GM23338 (cell line): ENCODE results near the gene FNDC3B. TPM values are rescaled to one million over a fixed set of nuclear protein-coding genes. Genes with fewer than 3 reads are reported as not detected.

Source experiments
- ATAC-seq: fragments of 200-7000 bp; cut with Tn5 transposase; 3 replicates; pipeline ENCODE4 v1.9.1; 2020
- DNase-seq: peaks from one replicate; pipeline ENCODE4 v3.0.0-alpha.2; 2015; ENCODE audit warnings: low spot score
- H2AFZ ChIP-seq: fragments of 200-600 bp; sonication (generic); 2 replicates; pipeline ENCODE4 v1.8.0; 2016; ENCODE audit warnings: antibody characterized with exemption, mild to moderate bottlenecking, moderate library complexity
- H3F3A ChIP-seq: fragments of 200-600 bp; sonication (generic); replicated peaks from 2 replicates; pipeline ENCODE4 v1.8.0; 2017; ENCODE audit warnings: antibody characterized with exemption, mixed run types, low read depth
- H3K27ac ChIP-seq: fragments of 200-600 bp; sonication (generic); 2 replicates; pipeline ENCODE4 v1.6.1; 2016; ENCODE audit warnings: low read depth
- H3K27me3 ChIP-seq: fragments of 200-600 bp; sonication (generic); 2 replicates; pipeline ENCODE4 v1.8.0; 2016; ENCODE audit warnings: mild to moderate bottlenecking, mixed run types, moderate library complexity; ENCODE audit not compliant: insufficient read depth
- H3K36me3 ChIP-seq: fragments of 200-600 bp; sonication (generic); 2 replicates; pipeline ENCODE4 v1.8.0; 2016; ENCODE audit warnings: mild to moderate bottlenecking; ENCODE audit not compliant: insufficient read depth
- H3K4me1 ChIP-seq: fragments of 200-600 bp; sonication (generic); 2 replicates; pipeline ENCODE4 v1.8.0; 2016; ENCODE audit warnings: mild to moderate bottlenecking, moderate library complexity; ENCODE audit not compliant: insufficient read depth
- H3K4me2 ChIP-seq: fragments of 200-600 bp; sonication (generic); 2 replicates; pipeline ENCODE4 v1.7.1; 2017; ENCODE audit warnings: mixed run types
- H3K4me3 ChIP-seq: fragments of 200-600 bp; sonication (generic); 2 replicates; pipeline ENCODE4 v1.6.1; 2016; ENCODE audit warnings: mixed run types
- H3K79me2 ChIP-seq: fragments of 200-600 bp; sonication (generic); replicated peaks from 2 replicates; pipeline ENCODE4 v1.8.0; 2017; ENCODE audit warnings: mild to moderate bottlenecking; ENCODE audit not compliant: insufficient read depth
- H3K9me2 ChIP-seq: fragments of 200-600 bp; sonication (generic); 2 replicates; pipeline ENCODE4 v1.8.0; 2017; ENCODE audit not compliant: insufficient read depth
- H4K20me1 ChIP-seq: fragments of 200-600 bp; sonication (generic); replicated peaks from 2 replicates; pipeline ENCODE4 v1.8.0; 2017; ENCODE audit warnings: mild to moderate bottlenecking; ENCODE audit not compliant: insufficient read depth
- H3K27ac Mint-ChIP-seq: 2 replicates; pipeline ENCODE4 v1.8.0; 2020; ENCODE audit warnings: inconsistent platforms, mild to moderate bottlenecking, moderate library complexity, mixed read lengths
- H3K27me3 Mint-ChIP-seq: 3 replicates; pipeline ENCODE4 v1.8.0; 2022; ENCODE audit warnings: low read depth, mild to moderate bottlenecking, moderate library complexity, mixed read lengths, inconsistent platforms; ENCODE audit not compliant: insufficient read depth, poor library complexity
- H3K36me3 Mint-ChIP-seq: 3 replicates; pipeline ENCODE4 v1.8.0; 2021; ENCODE audit warnings: low read depth, mild to moderate bottlenecking, inconsistent platforms, moderate library complexity, mixed read lengths
- H3K4me1 Mint-ChIP-seq: 3 replicates; pipeline ENCODE4 v1.8.0; 2020; ENCODE audit warnings: mild to moderate bottlenecking, inconsistent platforms, mixed read lengths
- H3K4me3 Mint-ChIP-seq: 3 replicates; pipeline ENCODE4 v1.8.0; 2021; ENCODE audit warnings: moderate library complexity, mild to moderate bottlenecking, inconsistent platforms, mixed read lengths
- H3K9me3 Mint-ChIP-seq: 3 replicates; pipeline ENCODE4 v1.8.0; 2020; ENCODE audit warnings: moderate library complexity, mild to moderate bottlenecking, inconsistent platforms, mixed read lengths
- CREB1 ChIP-seq: fragments of 250-450 bp; sonication (Bioruptor Pico); IDR thresholded peaks from 2 replicates; pipeline ENCODE4 v1.5.0; 2020; ENCODE audit warnings: low read depth, mild to moderate bottlenecking, moderate library complexity
- CTCF ChIP-seq, 2 experiments: fragments of 200-600 bp in 1 of 2; sonication (generic) in 1 of 2; conservative IDR thresholded peaks; 2 replicates each; pipeline versions ENCODE4 v1.5.1 to v1.6.1; 2016 to 2017; ENCODE audit warnings: antibody characterized with exemption in 2 of 2, low read depth in 2 of 2, mild to moderate bottlenecking in 2 of 2, moderate library complexity in 1 of 2
- EZH2 ChIP-seq: fragments of 200-600 bp; sonication (generic); IDR thresholded peaks from one replicate; pipeline ENCODE4 v1.8.0; 2017; ENCODE audit warnings: antibody characterized with exemption, mild to moderate bottlenecking, low read depth; ENCODE audit not compliant: unreplicated experiment
- EZH2phosphoT487 ChIP-seq: fragments of 200-600 bp; sonication (generic); IDR thresholded peaks from one replicate; pipeline ENCODE4 v1.8.1; 2018; ENCODE audit warnings: antibody characterized with exemption; ENCODE audit not compliant: unreplicated experiment
- JUNB ChIP-seq: IDR thresholded peaks from one replicate; pipeline ENCODE4 v1.6.1; 2016; ENCODE audit warnings: antibody characterized with exemption; ENCODE audit not compliant: unreplicated experiment
- NANOG ChIP-seq: IDR thresholded peaks from 2 replicates; pipeline ENCODE4 v1.6.1; 2016; ENCODE audit warnings: antibody characterized with exemption, borderline replicate concordance
- POLR2AphosphoS5 ChIP-seq: IDR thresholded peaks from 2 replicates; pipeline ENCODE4 v1.6.1; 2016; ENCODE audit warnings: antibody characterized with exemption, low read depth
- REST ChIP-seq: IDR thresholded peaks from one replicate; pipeline ENCODE4 v1.6.1; 2018; ENCODE audit warnings: antibody characterized with exemption; ENCODE audit not compliant: unreplicated experiment
- STAT1 ChIP-seq: IDR thresholded peaks from one replicate; pipeline ENCODE4 v1.6.1; 2016; ENCODE audit warnings: antibody characterized with exemption; ENCODE audit not compliant: unreplicated experiment
- ZNF114 ChIP-seq: fragments of 250-450 bp; sonication (Bioruptor Pico); IDR thresholded peaks from 2 replicates; pipeline ENCODE4 v1.5.0; 2020; ENCODE audit warnings: mild to moderate bottlenecking, moderate library complexity
- ZNF331 ChIP-seq: fragments of 250-450 bp; sonication (Bioruptor Pico); IDR thresholded peaks from 2 replicates; pipeline ENCODE4 v1.5.0; 2020; ENCODE audit warnings: low read depth, mild to moderate bottlenecking, moderate library complexity
- ZNF462 ChIP-seq: fragments of 250-450 bp; sonication (Bioruptor Pico); IDR thresholded peaks from 2 replicates; pipeline ENCODE4 v1.5.0; 2020; ENCODE audit warnings: mild to moderate bottlenecking, moderate library complexity
- polyA plus RNA-seq: library from polyadenylated mRNA; unstranded; fragments of >200 nt; fragmentation: Nextera tagmentation; extraction: Ambion mirVana; gene quantifications from 2 replicates; pipeline ENCODE4 v1.2.1, GENCODE V29; 2016
- total RNA-seq: library from RNA; depleted of rRNA; stranded (reverse); fragments of >200 nt; shearing (Covaris generic); gene quantifications from 2 replicates; pipeline ENCODE4 v1.2.3, GENCODE V29; 2014
- TF ChIP-seq, protein P1 (sequence below): IDR thresholded peaks from 2 replicates; pipeline ENCODE4 v1.6.1; 2016; ENCODE audit warnings: antibody characterized with exemption

The FNDC3B gene
- total and polyA plus RNA-seq, 2 experiments from 2014 or later = 19.1 to 55.4 TPM

DNA sequence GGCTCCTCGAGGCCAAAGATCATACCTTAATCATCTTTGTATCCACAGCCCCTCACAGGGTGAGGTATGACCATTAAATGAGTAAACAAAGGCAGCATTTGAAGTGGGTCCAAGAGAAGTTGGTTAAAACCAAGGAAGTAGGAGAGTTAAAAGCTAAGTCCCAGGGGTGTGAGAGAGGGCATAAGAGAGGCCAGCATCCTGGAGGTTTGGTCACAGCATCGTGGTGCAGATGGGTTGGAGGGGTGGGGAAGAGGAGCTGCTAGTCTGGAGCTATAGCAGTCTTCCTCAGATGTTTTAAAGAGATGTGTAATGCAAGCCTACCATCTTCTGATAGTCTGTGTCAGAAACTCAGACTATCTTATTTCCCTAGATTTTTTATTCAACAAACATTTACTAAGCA, 253.7 kb downstream of the FNDC3B start:
- H3K4me1 ChIP-seq = no peaks in the 10 kb centered on the region
- 0 out of 2 replicates have a peak, but pooled peaks cover 3% of the 10 kb centered on the region for H3K79me2 ChIP-seq
- H3K4me1 Mint-ChIP-seq = peaks cover 9% of the 10 kb centered on the region

More for the DNA sequence above, 253.7 kb downstream of the FNDC3B start:
- Histone ChIP-seq H3K27ac (no peak overlapping the region), H3K4me3 (no peak overlapping the region), H3K36me3 (0 out of 2 replicates have a peak, but pooled peaks cover 4% of the 10 kb centered on the region), H3K4me2 (no peak overlapping the region), H2AFZ (no peak overlapping the region), H4K20me1 (no peaks in the 10 kb centered on the region; the same call in 1 of the 2 replicates), H3K27me3 (no peaks in the 10 kb centered on the region), H3F3A (no peaks in the 10 kb centered on the region), H3K9me2 (no peaks in the 10 kb centered on the region)
- Mint-ChIP-seq H3K9me3 (no peaks in the 10 kb centered on the region), H3K27me3 (peaks cover 2% of the 10 kb centered on the region), H3K4me3 (no peak overlapping the region), H3K36me3 (peaks cover 26% of the 10 kb centered on the region), H3K27ac (no peak overlapping the region)
- DNase-seq = no peak
- ATAC-seq = no peak
- TF ChIP-seq STAT1 (no peak), ZNF462 (CRISPR knock-in tag) (no peak), ZNF114 (CRISPR knock-in tag) (no peak), CREB1 (no peak), NANOG (no peak), JUNB (no peak), POLR2AphosphoS5 (no peak), EZH2 (no peak), ZNF331 (CRISPR knock-in tag) (no peak), EZH2phosphoT487 (no peak), REST (no peak), CTCF (conservative IDR thresholded peaks at IDR 0.05; ENCODE audit: low read depth in 2 of 2) (no peak)
- TF ChIP-seq, protein P1, sequence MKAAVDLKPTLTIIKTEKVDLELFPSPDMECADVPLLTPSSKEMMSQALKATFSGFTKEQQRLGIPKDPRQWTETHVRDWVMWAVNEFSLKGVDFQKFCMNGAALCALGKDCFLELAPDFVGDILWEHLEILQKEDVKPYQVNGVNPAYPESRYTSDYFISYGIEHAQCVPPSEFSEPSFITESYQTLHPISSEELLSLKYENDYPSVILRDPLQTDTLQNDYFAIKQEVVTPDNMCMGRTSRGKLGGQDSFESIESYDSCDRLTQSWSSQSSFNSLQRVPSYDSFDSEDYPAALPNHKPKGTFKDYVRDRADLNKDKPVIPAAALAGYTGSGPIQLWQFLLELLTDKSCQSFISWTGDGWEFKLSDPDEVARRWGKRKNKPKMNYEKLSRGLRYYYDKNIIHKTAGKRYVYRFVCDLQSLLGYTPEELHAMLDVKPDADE = no peak
